SK-MEL-5 (cell line): ENCODE measurements around the gene NDE1. TPM values are rescaled to one million over a fixed set of nuclear protein-coding genes. Genes with fewer than 3 reads are reported as not detected.

Experiments
- DNase-seq: peaks from one replicate; pipeline ENCODE4 v3.0.0-alpha.2; 2016; ENCODE audit warnings: low read depth, low spot score
- in situ Hi-C: cut with HindIII; loops from 2 replicates; pipeline ENCODE4 v1.10.0; 2016; ENCODE audit warnings: low sequenced_read_pairs, high pct_unique_total_duplicates, low pct_unique_long_range_greater_than_20kb
- total RNA-seq: library from RNA; depleted of rRNA; stranded (reverse); fragments of >200 nt; shearing (Covaris generic); gene quantifications from 2 replicates; pipeline ENCODE4 v1.2.3, GENCODE V29; 2014; rRNA removed

NDE1 gene
- total RNA-seq, 1 experiment from 2014 or later = 23.5 TPM

- in situ Hi-C loops = no loop called here
- no peak for DNase-seq
Measured at GRCh38 chr16:15766918-15767317, 116.9 kb downstream of the NDE1 start.

GRCh38 chr16:15768201-15768600 lies 118.2 kb downstream of the NDE1 start:
- no peak for DNase-seq
- in situ Hi-C loops = no loop called here

GRCh38 chr16:15769239-15769638 lies 119.2 kb downstream of the NDE1 start:
- in situ Hi-C loops = no loop called here
- no peak for DNase-seq

- in situ Hi-C loops = no loop called here
- DNase-seq = no peak
Measured at GRCh38 chr16:15770107-15770506, 120.1 kb downstream of the NDE1 start.

- no peak for DNase-seq
- in situ Hi-C loops = no loop called here
Measured at GRCh38 chr16:15770512-15770911, 120.5 kb downstream of the NDE1 start.

- no peak for DNase-seq
- in situ Hi-C loops = no loop called here
Measured at GRCh38 chr16:15771694-15772093, 121.6 kb downstream of the NDE1 start.

- in situ Hi-C loops = no loop called here
- no peak for DNase-seq
Measured at GRCh38 chr16:15772579-15773293, 122.7 kb downstream of the NDE1 start.

- no peak for DNase-seq
- in situ Hi-C loops = no loop called here
Measured at GRCh38 chr16:15773968-15774367, 123.9 kb downstream of the NDE1 start.

GRCh38 chr16:15775209-15775608 lies 125.2 kb downstream of the NDE1 start:
- in situ Hi-C loops = no loop called here
- peak; percentile 69 for DNase-seq

- no peak for DNase-seq
- in situ Hi-C loops = no loop called here
Measured at GRCh38 chr16:15775663-15776304, 125.7 kb downstream of the NDE1 start.

Other genes starting within 250 kb of the NDE1 start
- gene BMERB1, start 215.7 kb upstream of the NDE1 start, total RNA-seq = 8.7 and 12.4 TPM in 2 replicates
- 11.1 and 15.9 TPM in 2 replicates for gene MARF1, start 7.1 kb upstream of the NDE1 start, total RNA-seq
- 0.03 TPM in 1 of 2 replicates, not detected in the other for gene MYH11, start 206.8 kb downstream of the NDE1 start, total RNA-seq
- gene CEP20, start 238.4 kb downstream of the NDE1 start, total RNA-seq = 45.9 and 46.6 TPM in 2 replicates